Caco-2 (cell line): Measurements from ENCODE around the gene ACOT6. TPM values are rescaled to one million over a fixed set of nuclear protein-coding genes. Genes with fewer than 3 reads are reported as not detected.
A peak's percentile ranks its signal among the peaks of the same experiment; 100 is the strongest.
"Not testable (repeated sequence)": the region's sequence is repeated elsewhere in the genome, so short reads cannot be mapped to it uniquely, and the experiment has no call there.

Experiments used
- Bru-seq: library from RNA; stranded (reverse); fragments of 400-500 nt; gene quantifications from one replicate; lab custom pipeline; 2021; lab: Mats Ljungman, UMichigan
- BruChase-seq, 2 experiments: library from RNA; stranded (reverse); fragments of 400-500 nt; gene quantifications; one replicate each; lab custom pipeline; 2021; lab: Mats Ljungman, UMichigan
- BruUV-seq: library from RNA; stranded (reverse); fragments of 400-500 nt; replicated peaks from 2 replicates; lab custom pipeline; 2021; lab: Mats Ljungman, UMichigan
- CTCF ChIA-PET: fragments of 300-600 bp; sonication (Branson Sonifier 250); formaldehyde crosslinking; loops from one replicate; lab custom pipeline; 2022; ENCODE audit warnings: antibody characterized with exemption; lab: Charles Lee
- POLR2A ChIA-PET: fragments of 300-600 bp; sonication (Branson Sonifier 250); formaldehyde crosslinking; loops from one replicate; lab custom pipeline; 2022; ENCODE audit warnings: antibody characterized with exemption; lab: Charles Lee
- DNase-seq, 2 experiments: peaks; one replicate each; pipeline versions ENCODE4 v3.0.0 to v3.0.0-alpha.2; 2020 to 2022
- H3K27me3 ChIP-seq: replicated peaks from 2 replicates; pipeline ENCODE4 v1.6.0; 2011; ENCODE audit warnings: low read length; ENCODE audit not compliant: control insufficient read depth, insufficient read depth
- H3K36me3 ChIP-seq: 2 replicates; pipeline ENCODE4 v1.5.1; 2011; ENCODE audit warnings: low read length; ENCODE audit not compliant: control insufficient read depth, insufficient read depth
- H3K4me1 ChIP-seq: fragments of 250-450 bp; sonication (Bioruptor Pico); 2 replicates; pipeline ENCODE4 v1.5.1; 2020; ENCODE audit warnings: mild to moderate bottlenecking
- H3K4me3 ChIP-seq: 2 replicates; pipeline ENCODE4 v1.5.1; 2011; ENCODE audit warnings: low read depth, mild to moderate bottlenecking, control low read depth, low read length
- H3K9me3 ChIP-seq: fragments of 250-450 bp; sonication (Bioruptor Pico); 2 replicates; pipeline ENCODE4 v1.5.1; 2020; ENCODE audit warnings: mild to moderate bottlenecking, moderate library complexity
- H3K27ac Mint-ChIP-seq: one replicate; pipeline ENCODE4 v1.8.0; 2022; ENCODE audit warnings: mixed read lengths; ENCODE audit not compliant: unreplicated experiment
- H3K27me3 Mint-ChIP-seq: one replicate; pipeline ENCODE4 v1.8.0; 2022; ENCODE audit warnings: mixed read lengths; ENCODE audit not compliant: insufficient read depth, unreplicated experiment
- H3K36me3 Mint-ChIP-seq: one replicate; pipeline ENCODE4 v1.8.0; 2022; ENCODE audit warnings: mild to moderate bottlenecking, mixed read lengths; ENCODE audit not compliant: insufficient read depth, unreplicated experiment
- H3K4me1 Mint-ChIP-seq: one replicate; pipeline ENCODE4 v1.8.0; 2022; ENCODE audit warnings: low read depth, mixed read lengths; ENCODE audit not compliant: unreplicated experiment
- H3K4me3 Mint-ChIP-seq: one replicate; pipeline ENCODE4 v1.8.0; 2022; ENCODE audit warnings: mild to moderate bottlenecking, moderate library complexity, mixed read lengths; ENCODE audit not compliant: unreplicated experiment
- H3K9me3 Mint-ChIP-seq: one replicate; pipeline ENCODE4 v1.8.0; 2022; ENCODE audit warnings: mixed read lengths; ENCODE audit not compliant: unreplicated experiment
- CTCF ChIP-seq, 2 experiments: fragments of 200-600 bp in 1 of 2; IDR thresholded peaks; 1 replicate in 1 of 2; 2 replicates in 1 of 2; pipeline versions ENCODE4 v1.5.1 to v1.8.0; 2011 to 2022; ENCODE audit warnings: antibody characterized with exemption in 1 of 2, control low read depth in 1 of 2, inconsistent platforms in 1 of 2, low read depth in 1 of 2, low read length in 1 of 2, mild to moderate bottlenecking in 1 of 2, moderate library complexity in 1 of 2; ENCODE audit not compliant: insufficient read depth in 1 of 2, severe bottlenecking in 1 of 2, unreplicated experiment in 1 of 2
- intact Hi-C: fragments of 100-400 bp; cut with micrococcal nuclease; formaldehyde crosslinking; loops from one replicate; pipeline ENCODE4 v1.10.0; 2022; ENCODE audit not compliant: unreplicated experiment
- long read RNA-seq: library from polyadenylated mRNA; stranded (forward); transcript quantifications from one replicate; pipeline ENCODE4 v2.0.0, GENCODE V29; 2022
- total RNA-seq: library from RNA; stranded (reverse); gene quantifications from 2 replicates; pipeline ENCODE4 v1.2.3, GENCODE V29; 2022

ACOT6 gene
- total RNA-seq (not detected in 2 replicates), Bru-seq, nascent RNA (percentile 22 among the genes with signal in this experiment), BruChase-seq, experiment 1, labeled RNA remaining after a 2-hour chase (not detected), BruChase-seq, experiment 2, labeled RNA remaining after a 6-hour chase (percentile 10 among the genes with signal in this experiment)
- long read RNA-seq, result 0 reads

GRCh38 chr14:73612339-73613045 is at the start of gene ACOT6:
Gene ACOT6, plus strand, starts transcription at chr14:73612517. Its CDS starts 55 bp downstream, at chr14:73612572.
- Histone ChIP-seq H3K4me1 (peaks cover 8% of the 10 kb centered on the region), H3K36me3 (no peaks in the 10 kb centered on the region), H3K9me3 (no peaks in the 10 kb centered on the region), H3K27me3 (no peaks in the 10 kb centered on the region), H3K4me3 (peak within 1 kb of the TSS; percentile 64)
- ChIA-PET CTCF (interaction anchor here (0.9 to 1.5 kb wide), 3 partner anchors 21 to 43 kb away, joined by 3 to 12 read pairs (median 7); partner anchors contain the start of gene ACOT2), POLR2A (interaction anchor here (1.3 kb wide), 1 partner anchor 44 kb away, joined by 7 read pairs; the partner anchor contains the start of gene ACOT2)
- no TSS peak for BruUV-seq
- Mint-ChIP-seq H3K9me3 (no peaks in the 10 kb centered on the region), H3K27ac (no peak within 1 kb of the TSS), H3K4me1 (peaks cover 5% of the 10 kb centered on the region), H3K27me3 (no peaks in the 10 kb centered on the region), H3K4me3 (peak within 1 kb of the TSS; percentile 80), H3K36me3 (no peaks in the 10 kb centered on the region)
- DNase-seq, result peak; percentile 80 to 82
- no peak for TF ChIP-seq CTCF (IDR thresholded peaks at IDR 0.05; ENCODE audit: insufficient read depth in 1 of 2, low read depth in 1 of 2, low read length in 1 of 2, severe bottlenecking in 1 of 2, unreplicated experiment in 1 of 2)
- intact Hi-C loops, result loop anchor here (2.0 kb wide), 1 partner anchor 14 kb away; no protein-coding TSS in a partner anchor

- Histone ChIP-seq H3K4me1 (peaks cover 13% of the 10 kb centered on the region), H3K9me3 (peaks cover 25% of the 10 kb centered on the region)
- H3K27me3 ChIP-seq, H3K4me3 ChIP-seq, CTCF ChIA-PET, H3K27me3 Mint-ChIP-seq, POLR2A ChIA-PET, H3K36me3 ChIP-seq, intact Hi-C loops, BruUV-seq: not testable (repeated sequence)
- peak overlapping the region; percentile 73 for H3K27ac Mint-ChIP-seq
- peaks cover 20% of the 10 kb centered on the region for H3K4me1 Mint-ChIP-seq
- peaks cover 20% of the 10 kb centered on the region for H3K9me3 Mint-ChIP-seq
- peaks cover 33% of the 10 kb centered on the region for H3K36me3 Mint-ChIP-seq
- H3K4me3 Mint-ChIP-seq, result peak overlapping the region; percentile 23
- DNase-seq, result peak; percentile 53 to 66
Measured at GRCh38 chr14:73562696-73563095, 49.6 kb upstream of the ACOT6 start.

- H3K4me3 ChIP-seq, DNase-seq, POLR2A ChIA-PET, H3K27ac Mint-ChIP-seq, H3K4me3 Mint-ChIP-seq, H3K27me3 ChIP-seq, intact Hi-C loops, H3K27me3 Mint-ChIP-seq, CTCF ChIA-PET, H3K36me3 ChIP-seq, BruUV-seq: not testable (repeated sequence)
- Mint-ChIP-seq H3K4me1 (peaks cover 19% of the 10 kb centered on the region), H3K36me3 (peaks cover 42% of the 10 kb centered on the region), H3K9me3 (peaks cover 20% of the 10 kb centered on the region)
- Histone ChIP-seq H3K9me3 (peaks cover 23% of the 10 kb centered on the region), H3K4me1 (peaks cover 16% of the 10 kb centered on the region)
Measured at GRCh38 chr14:73566431-73566830, 45.9 kb upstream of the ACOT6 start.

GRCh38 chr14:73566935-73567334 is 45.4 kb upstream of the ACOT6 start:
- intact Hi-C loops, BruUV-seq, H3K27me3 Mint-ChIP-seq, DNase-seq, H3K4me3 ChIP-seq, H3K27ac Mint-ChIP-seq, H3K36me3 ChIP-seq, H3K27me3 ChIP-seq: not testable (repeated sequence)
- H3K4me3 Mint-ChIP-seq, result peak overlapping the region; percentile 95
- H3K9me3 Mint-ChIP-seq, result peaks cover 15% of the 10 kb centered on the region
- ChIA-PET CTCF (interaction anchor here (0.7 kb wide), 1 partner anchor 28 kb away, joined by 6 read pairs; no protein-coding TSS in a partner anchor), POLR2A (interaction anchor here (1.2 kb wide), 1 partner anchor 28 kb away, joined by 4 read pairs; no protein-coding TSS in a partner anchor)
- Histone ChIP-seq H3K4me1 (peaks cover 16% of the 10 kb centered on the region), H3K9me3 (peaks cover 18% of the 10 kb centered on the region)
- H3K4me1 Mint-ChIP-seq, result peaks cover 17% of the 10 kb centered on the region
- peaks cover 37% of the 10 kb centered on the region for H3K36me3 Mint-ChIP-seq
